HG03521 (cell line): ENCODE measurements around the gene SP140.
"Not testable (repeated sequence)": the region's sequence is repeated elsewhere in the genome, so short reads cannot be mapped to it uniquely, and the experiment has no call there.

Experiments
- ATAC-seq: cut with Tn5 transposase; IDR thresholded peaks from one replicate; pipeline ENCODE4 v1.9.1; 2021; ENCODE audit warnings: mild to moderate bottlenecking, moderate library complexity; ENCODE audit not compliant: unreplicated experiment

SP140 gene

GRCh38 chr2:230224458-230224857 lies 1.1 kb upstream of the SP140 start:
- ATAC-seq, result no peak

- ATAC-seq, result peak; percentile 65
Measured at GRCh38 chr2:230226051-230226551, 565 bp downstream of the SP140 start.

- ATAC-seq, result no peak
Measured at GRCh38 chr2:230227216-230227615, 1.7 kb downstream of the SP140 start.

- ATAC-seq, result no peak
Measured at GRCh38 chr2:230230087-230230486, 4.6 kb downstream of the SP140 start.

- ATAC-seq, result no peak
Measured at GRCh38 chr2:230230496-230231200, 5.1 kb downstream of the SP140 start.

- ATAC-seq, result no peak
Measured at GRCh38 chr2:230231251-230231650, 5.7 kb downstream of the SP140 start.

- ATAC-seq, result peak; percentile 62
Measured at GRCh38 chr2:230234122-230234722, 8.7 kb downstream of the SP140 start.

- ATAC-seq, result no peak
Measured at GRCh38 chr2:230234845-230235244, 9.3 kb downstream of the SP140 start.

GRCh38 chr2:230244211-230244610 lies 18.7 kb downstream of the SP140 start:
- no peak for ATAC-seq

GRCh38 chr2:230246206-230246605 lies 20.7 kb downstream of the SP140 start:
- no peak for ATAC-seq

- no peak for ATAC-seq
Measured at GRCh38 chr2:230250231-230250630, 24.7 kb downstream of the SP140 start.

- no peak for ATAC-seq
Measured at GRCh38 chr2:230254152-230254881, 28.8 kb downstream of the SP140 start.

- ATAC-seq, result no peak
Measured at GRCh38 chr2:230256733-230257332, 31.3 kb downstream of the SP140 start.

- no peak for ATAC-seq
Measured at GRCh38 chr2:230258483-230258882, 32.9 kb downstream of the SP140 start.

GRCh38 chr2:230262246-230262645 lies 36.7 kb downstream of the SP140 start:
- no peak for ATAC-seq

GRCh38 chr2:230264945-230265344 lies 39.4 kb downstream of the SP140 start:
- not testable (repeated sequence) for ATAC-seq

- no peak for ATAC-seq
Measured at GRCh38 chr2:230266638-230267037, 41.1 kb downstream of the SP140 start.

- peak; percentile 15 for ATAC-seq
Measured at GRCh38 chr2:230267059-230267458, 41.5 kb downstream of the SP140 start.

- peak; percentile 62 for ATAC-seq
Measured at GRCh38 chr2:230267556-230267955, 42.0 kb downstream of the SP140 start.

GRCh38 chr2:230268606-230269243 lies 43.2 kb downstream of the SP140 start:
- no peak for ATAC-seq

GRCh38 chr2:230269715-230270114 lies 44.2 kb downstream of the SP140 start:
- ATAC-seq, result no peak
